Measurements from ENCODE around the gene TP53TG3.
"Not testable (repeated sequence)": the region's sequence is repeated elsewhere in the genome, so short reads cannot be mapped to it uniquely, and the experiment has no call there.

TP53TG3 gene

GRCh38 chr16:32676065-32676464, at the start of gene TP53TG3:
Gene TP53TG3 (minus strand): TSS chr16:32676165. CDS start chr16:32676097, 68 bp downstream.
- not testable (repeated sequence) for DNase-seq

DNA sequence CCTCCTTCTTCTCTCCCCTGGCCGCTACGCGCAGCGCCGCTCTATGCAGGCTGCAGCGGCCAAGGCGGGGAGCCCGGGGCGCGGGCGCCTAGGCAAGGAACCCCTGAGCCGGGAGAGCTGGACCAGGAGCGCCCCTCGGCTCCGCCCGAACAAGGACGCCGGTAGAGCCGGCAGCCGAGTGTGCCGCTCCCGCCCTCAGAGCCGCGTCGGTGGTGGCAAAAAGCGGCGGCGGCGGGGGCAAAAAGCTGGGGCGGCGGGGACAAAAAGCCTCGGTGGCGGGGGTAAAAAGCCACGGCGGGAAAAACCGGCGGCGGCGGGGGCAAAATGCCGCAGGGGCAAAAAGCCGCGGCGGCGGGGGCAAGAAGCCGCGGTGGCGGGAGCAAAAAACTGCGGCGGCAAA, 25.1 kb downstream of the TP53TG3 start:
- DNase-seq = not testable (repeated sequence)

GRCh38 chr16:32647562-32647961, 28.4 kb downstream of the TP53TG3 start:
- not testable (repeated sequence) for DNase-seq

- DNase-seq = not testable (repeated sequence)
Observed at GRCh38 chr16:32646780-32647179, 29.2 kb downstream of the TP53TG3 start.

- DNase-seq = not testable (repeated sequence)
Observed at GRCh38 chr16:32646177-32646576, 29.8 kb downstream of the TP53TG3 start.

GRCh38 chr16:32645278-32645908, 30.6 kb downstream of the TP53TG3 start:
- not testable (repeated sequence) for DNase-seq

DNA sequence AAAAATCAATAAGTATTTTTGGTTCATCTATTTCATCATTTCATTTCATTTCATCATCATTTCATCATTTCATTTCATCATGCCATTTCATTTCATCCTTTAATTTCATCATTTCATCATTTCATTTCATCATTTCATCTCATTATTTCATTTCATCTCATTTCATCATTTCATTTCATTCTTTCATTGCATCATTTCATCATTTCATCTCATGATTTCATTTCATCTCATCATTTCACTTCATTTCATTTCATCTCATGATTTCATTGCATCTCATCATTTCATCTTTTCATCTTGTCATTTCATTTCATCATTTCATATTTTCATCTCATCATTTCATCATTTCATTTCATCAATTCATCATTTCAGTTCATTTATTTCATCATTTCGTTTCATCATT, 31.2 kb downstream of the TP53TG3 start:
- DNase-seq = not testable (repeated sequence)

GRCh38 chr16:32637614-32638013, 38.4 kb downstream of the TP53TG3 start:
- DNase-seq = not testable (repeated sequence)

GRCh38 chr16:32632096-32632495, 43.9 kb downstream of the TP53TG3 start:
- not testable (repeated sequence) for DNase-seq

All from CD4-positive, alpha-beta T cell treated with Interleukin-1 beta for 1 hour (primary cell).